Stimulated activated CD4-positive, alpha-beta T cell treated with anti-CD3 and anti-CD28 coated beads, Interleukin-2, amount 100 ng/mL, for 48 hours (primary cell): ENCODE measurements around the gene CELF1.

Experiments used
- DNase-seq, 2 donors: peaks; one replicate each; pipeline ENCODE4 v3.0.0-alpha.2; 2020

CELF1 gene

DNA sequence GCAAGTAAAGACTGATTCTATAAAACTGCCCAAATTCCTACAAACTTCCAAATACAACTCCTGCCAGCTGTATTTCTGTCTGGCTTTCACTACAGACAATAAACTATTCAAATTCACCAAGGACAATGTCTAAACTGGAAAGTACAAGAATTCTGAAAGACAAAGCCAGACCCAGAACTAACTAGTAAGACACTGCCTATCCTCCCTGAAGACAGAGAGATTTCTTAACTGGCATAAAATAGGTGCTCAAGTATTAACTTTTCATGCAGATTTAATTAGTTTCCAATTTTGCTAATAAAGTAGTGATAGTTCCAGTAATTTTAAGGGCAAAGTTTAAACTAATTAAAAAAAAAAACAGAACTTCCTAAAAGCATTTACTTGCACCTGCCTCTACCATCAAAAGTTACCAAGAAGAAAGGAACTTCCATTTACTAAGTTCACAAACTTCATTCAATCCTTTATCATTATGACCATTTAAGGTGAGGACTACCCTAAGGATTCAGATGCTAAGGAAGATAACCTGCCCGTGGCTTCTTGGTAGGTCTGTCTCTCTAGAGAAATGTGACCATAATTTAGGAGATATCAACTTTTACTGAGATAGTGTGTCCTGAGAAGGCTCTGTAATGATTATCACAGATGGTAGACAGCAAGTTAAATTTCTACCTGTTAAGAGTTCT is 45.2 kb downstream of the CELF1 start:
- DNase-seq = no peak

DNA sequence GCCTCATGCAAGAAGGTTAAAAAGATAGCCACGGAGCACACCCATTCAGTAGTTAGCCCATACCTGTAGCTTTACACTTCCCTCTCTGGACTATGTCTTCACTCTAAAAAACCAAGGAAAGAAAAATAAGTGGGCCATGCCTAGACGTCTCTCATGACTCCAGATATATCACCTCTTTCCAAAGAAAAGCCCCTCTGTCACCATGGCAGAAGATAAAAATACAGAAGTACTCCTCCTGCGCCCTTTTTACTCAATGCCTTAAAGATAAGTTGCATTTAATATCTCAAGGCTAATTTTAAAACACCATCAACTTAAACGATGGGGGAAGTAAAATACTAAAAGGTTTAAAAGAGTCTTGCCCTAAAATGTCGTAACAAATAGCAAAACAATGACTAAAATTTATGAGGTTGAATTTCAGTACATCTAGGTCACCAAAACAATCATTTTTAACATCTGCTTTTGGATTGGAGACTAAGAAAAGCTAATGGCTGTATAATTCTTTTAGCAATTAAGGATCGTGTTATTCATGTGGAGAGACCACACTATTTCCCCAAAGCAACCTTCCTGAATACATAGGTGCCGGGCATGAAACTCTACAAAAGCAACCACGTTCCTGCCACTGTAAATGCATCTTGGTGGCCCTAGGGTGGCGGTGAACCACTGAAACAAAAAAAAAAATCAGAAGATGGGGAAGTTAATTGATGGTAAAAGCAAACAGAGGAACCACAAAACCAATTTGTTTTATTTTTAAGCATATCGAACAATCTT is 46.0 kb downstream of the CELF1 start:
- DNase-seq = no peak

DNA sequence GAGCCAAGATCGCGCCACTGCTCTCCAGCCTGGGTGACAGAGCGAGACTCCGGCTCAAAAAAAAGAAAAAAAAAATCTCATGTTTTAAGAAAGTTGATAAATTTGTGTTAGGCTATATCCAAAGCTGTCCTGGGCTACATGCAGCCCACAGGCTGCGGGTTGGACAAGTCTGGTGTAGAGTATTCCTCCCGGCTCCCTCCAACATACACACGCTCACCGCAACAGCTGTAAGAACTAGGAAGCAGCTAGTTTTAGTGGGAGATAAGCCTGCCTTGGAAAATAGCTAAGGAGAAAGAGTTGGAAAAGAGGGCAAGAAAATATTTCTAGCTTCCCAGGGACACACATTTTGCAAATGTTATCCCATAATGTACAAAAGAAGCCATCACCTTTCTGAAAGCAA is 46.6 kb downstream of the CELF1 start:
- no peak for DNase-seq

DNA sequence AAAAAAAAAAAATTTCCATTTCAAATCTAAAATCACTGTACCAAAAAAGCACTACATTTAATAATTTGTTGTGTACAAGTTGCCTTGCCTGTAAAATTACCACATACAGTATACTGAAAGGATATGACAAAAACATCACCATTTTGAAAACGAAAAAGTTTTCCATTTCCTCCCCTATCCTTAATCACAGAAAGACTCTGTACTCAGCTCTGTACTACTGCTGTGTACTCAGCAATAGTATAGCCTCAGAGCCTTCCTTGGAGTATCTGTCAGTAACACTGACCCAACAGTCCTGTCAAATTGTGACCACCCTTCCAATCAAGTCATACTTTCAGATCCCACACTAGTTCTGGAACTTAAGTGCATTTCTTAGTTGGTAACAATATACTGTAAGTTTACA is 48.0 kb downstream of the CELF1 start:
- no peak for DNase-seq

DNA sequence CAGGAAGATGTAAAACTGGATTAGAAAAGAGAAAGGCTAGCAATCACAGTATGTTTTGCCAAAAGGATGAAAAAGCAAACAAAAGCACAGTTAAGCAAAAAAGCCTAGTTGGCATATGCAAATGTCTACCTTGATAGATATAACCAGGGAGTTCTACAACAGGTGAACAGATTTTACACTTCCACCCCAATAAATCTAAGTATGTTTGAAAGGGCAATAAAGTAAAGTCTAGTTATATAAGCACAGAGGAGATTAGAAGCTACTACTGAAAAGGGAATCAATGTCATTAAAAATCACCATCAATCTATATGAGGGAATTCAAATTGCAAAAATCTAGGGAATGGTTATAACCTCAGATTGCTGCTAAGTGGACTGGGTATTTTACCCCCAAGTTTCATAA is 49.7 kb downstream of the CELF1 start:
- no peak for DNase-seq

DNA sequence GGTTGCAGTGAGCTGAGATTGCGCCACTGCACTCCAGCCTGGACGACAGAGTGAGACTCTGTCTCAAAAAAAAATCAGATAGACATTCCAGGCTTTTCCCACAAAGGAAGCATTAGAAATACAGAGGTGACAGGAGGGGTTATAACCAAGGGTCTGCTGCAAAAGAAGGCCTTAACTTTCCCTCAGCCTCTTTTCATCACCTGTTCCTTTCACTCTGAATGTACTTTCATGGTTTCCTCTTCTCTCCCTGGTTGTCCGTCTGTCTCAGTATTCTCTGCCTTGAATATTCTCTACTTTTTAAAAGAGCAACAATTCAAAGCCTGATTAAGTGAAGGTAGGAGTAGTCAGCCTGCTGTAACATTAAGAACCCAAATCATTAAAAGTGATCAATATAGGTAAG is 50.2 kb downstream of the CELF1 start:
- no peak for DNase-seq

DNA sequence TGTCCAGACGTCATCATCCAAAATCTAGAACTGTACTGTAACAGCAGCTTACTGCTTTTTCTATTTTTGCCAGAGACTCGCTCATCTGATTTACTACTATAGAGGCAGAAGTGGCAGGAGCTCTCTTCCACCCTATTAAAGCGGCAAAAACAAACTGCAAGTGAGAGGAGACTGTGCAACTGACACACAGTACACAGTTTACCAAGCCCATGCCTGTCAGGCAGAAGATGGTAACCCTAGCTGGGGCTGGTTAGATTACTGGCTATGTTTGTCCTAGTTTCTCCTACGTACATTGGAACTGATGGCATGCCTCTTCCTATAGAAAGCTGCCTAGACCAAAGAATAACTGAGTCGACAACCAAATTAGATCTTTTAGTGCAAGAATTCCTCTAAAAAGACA is 51.8 kb downstream of the CELF1 start:
- no peak for DNase-seq

DNA sequence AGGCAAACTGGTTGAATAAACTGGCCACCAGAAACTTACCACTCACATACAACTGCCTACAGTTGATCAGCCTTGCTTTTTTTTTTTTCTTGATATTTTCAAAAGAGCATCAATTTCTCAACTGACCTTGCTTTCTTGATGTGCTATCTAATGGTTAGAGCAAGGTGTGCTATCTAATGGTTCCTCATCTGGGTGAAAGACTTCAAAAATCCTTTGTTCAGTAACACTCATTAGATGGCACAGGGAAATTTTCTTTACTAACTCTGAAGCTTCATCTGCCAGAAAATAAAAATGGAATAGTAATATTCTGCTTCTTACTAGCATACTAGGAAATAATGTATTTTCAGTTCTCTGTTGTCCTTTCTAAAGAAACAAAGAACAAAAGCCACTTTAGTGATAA is 52.8 kb downstream of the CELF1 start:
- DNase-seq = no peak

DNA sequence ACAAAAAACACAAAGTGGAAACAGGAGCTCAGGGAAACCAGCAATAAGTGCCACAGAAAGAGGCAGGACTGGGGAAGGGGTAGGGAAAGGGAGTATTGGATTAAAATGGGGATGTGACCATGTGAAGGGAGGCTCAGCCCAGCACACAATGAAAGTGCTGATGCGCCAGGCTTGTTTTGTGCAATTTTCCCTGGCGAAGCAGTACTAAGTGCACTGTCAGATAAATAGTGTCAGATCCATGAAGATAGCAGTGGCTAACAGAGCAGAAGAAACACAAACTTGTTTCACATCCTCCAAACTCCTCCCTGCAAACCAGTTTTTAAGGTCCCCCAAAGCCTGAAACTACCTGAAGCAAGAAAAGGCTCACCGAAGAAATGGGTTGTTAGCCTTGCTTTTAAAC is 53.3 kb downstream of the CELF1 start:
- DNase-seq = no peak

DNA sequence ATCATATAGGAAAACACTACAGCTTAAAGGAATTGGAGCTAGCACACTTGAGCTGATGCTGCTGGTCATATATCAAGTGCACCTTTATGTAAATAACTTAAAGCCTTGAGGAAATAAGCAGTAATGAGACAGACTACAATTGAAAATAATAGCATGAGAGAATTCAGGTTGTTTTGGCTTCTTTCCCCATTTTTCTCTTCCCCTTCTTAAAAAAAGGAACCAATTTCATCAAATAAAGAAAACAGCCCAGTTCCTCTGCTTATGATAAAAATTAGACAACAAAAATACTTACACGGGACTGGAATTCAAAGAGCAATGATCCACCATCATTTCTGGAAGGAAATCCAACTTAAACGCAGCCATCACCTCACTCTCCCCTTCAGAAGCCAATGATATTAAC is 53.8 kb downstream of the CELF1 start:
- no peak for DNase-seq

DNA sequence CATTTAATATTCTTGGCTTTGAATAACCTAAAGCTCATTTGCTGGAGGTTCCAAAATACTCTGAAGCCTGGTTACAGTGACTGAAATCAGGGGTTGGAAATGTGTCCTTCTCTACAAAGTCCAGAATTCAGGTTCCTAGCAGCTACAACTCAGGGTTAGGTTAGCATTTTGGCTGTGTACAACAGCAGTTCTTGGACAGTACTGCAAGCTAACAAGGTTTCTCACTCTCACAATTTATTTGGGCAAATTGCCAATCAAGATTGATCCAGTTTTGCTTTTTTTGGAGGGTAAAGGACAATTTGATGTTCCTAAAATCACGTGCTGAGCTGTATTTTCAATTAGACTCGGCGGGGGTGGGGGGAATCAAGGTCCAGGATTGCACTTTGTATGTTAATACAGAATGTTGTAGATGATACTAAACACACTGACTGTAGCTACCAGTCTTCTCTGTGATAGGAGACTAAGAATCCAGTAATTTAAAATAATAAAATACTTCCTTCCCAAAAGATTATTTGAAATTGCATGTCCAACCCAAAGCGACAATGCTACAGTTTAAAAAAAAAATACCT is 54.3 kb downstream of the CELF1 start:
- no peak for DNase-seq

DNA sequence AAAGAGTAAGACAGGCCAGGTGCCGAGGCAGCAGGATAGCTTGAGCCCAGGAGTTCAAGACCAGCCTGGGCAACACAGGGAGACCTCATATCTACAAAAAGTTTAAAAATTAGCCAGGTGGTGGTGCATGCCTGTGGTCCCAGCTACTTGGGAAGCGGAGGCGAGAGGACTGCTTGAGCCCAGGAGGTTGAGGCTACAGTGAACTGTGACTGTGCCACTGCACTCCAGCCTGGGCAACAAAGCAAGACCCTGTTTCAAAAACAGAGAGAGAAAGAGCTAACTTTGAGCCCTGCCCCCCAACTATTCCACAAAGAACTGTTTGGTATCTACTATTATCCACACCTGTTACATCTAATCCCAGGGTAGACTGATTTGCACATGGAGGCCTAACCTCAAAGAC is 54.8 kb downstream of the CELF1 start:
- DNase-seq = no peak

DNA sequence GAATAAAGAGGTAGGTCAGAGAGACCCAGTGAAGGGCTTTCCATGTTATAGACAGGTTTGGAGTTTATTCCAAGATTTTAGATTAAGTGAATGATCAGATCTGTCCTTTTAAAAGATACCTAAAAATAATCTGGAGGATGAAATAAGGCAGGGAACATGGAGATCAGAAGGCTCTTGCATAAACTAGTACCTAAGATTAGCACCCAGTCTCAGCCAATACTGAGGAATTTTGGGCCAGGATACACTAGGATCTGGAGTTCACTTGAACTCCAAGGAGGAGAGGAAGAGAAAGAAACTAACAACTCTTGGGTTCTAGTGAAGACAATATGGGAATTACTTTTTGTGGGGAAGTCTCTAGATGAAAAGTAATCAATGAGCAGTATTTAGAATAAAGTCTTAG is 56.1 kb downstream of the CELF1 start:
- DNase-seq = no peak

DNA sequence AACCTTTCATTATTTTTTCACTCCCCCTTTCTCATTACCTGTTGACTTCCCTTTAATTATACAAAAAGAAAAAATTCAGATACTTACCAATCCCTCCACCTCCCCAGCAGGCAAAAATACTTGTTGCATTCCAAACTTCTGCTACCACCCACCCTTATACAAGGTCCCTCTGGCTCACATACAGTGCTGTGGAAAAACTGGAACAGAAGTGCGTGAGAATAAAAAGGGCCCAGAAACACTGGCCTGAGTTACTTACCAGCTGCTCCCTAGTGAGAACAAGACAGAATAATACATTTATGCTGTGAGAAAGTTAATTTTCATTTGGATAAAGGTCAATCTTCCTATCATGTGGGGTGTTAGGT is 57.1 kb downstream of the CELF1 start:
- DNase-seq = no peak

DNA sequence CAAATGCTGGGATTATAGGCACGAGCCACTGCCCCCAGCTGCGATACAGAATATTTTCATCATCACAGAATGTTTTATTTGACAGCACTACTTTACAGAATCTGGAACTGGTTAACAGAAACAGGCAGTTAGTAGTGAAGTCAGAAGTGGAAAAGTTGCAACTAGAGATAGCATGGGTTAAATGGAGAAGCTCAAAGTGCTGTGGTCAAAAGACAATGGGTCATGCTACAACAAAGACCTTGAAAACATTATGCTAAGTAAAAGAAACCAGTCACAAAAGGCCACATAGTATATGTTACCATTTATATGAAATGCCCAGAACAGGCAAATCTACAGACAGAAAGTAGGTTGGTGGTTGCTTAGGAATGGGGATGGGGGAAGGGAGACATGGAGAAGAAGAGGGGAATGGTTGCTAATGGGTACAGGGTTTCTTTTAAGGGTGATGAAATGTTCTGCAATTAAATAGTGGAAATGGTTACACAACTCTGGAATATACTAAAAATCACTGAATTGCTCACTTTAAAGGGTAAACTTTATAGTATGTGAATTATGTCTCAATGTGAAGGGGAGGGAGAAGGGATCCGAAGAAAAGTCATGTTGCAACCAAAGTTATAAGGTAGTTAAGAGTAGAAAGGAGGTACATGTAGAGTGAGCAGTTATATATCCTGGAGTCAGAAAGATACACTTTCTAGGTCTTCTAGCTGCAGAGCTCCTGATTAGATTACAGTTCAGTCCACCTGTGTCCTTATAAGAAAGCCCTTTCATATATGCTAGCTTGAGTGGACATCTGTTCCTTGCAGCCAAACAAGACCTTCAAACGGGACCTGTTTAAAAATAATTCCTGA is 57.7 kb downstream of the CELF1 start:
- no peak for DNase-seq

DNA sequence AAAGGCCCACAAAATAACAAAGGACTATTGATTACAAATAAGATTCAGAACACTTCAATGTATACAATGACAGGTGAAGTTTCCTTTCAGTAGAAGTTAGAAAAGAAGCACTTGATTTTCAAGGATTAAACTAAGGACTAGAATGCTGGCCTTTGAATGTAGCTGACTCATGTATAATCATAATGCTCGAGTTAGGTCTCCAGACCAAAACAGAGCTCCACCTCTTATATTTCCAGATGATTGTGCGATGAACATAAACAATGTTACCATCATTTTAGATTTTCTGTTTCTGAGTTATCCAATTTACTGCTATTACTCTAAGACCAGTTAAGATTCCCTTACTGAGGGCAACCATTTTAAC is 63.6 kb downstream of the CELF1 start:
- DNase-seq = no peak

DNA sequence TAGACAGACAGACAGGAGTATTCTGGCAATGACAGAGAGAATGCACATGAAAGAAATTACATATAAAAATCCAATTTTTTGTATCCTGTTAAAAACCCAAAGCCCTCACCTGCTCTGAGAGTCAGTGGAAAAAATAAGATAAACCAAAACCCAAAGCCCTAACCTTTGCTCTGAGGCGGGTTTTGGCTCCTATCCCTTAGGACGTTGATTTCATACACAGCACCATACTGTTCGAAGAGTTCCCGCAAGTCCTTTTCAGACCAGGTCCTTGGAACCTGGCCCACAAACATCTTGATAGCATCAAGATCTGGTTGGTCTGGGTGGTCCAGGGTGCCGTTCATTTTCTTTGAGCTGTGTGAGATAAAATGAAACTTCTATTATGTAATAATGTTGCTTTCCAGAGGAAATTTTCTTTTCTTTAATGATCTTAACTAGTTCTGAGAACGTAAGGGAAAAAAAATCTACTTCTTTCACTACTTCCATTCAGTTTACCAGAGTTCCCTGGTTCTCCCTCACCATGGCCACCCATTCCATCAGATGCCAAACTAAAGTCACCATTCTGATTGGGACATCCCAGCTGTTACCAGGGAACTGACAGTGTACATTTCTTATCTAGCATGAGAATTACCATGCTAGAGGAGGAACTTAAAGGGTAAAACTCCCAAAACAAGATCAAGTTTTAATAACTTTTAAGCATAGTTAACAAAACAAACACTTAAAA is 64.1 kb downstream of the CELF1 start:
- DNase-seq = no peak

DNA sequence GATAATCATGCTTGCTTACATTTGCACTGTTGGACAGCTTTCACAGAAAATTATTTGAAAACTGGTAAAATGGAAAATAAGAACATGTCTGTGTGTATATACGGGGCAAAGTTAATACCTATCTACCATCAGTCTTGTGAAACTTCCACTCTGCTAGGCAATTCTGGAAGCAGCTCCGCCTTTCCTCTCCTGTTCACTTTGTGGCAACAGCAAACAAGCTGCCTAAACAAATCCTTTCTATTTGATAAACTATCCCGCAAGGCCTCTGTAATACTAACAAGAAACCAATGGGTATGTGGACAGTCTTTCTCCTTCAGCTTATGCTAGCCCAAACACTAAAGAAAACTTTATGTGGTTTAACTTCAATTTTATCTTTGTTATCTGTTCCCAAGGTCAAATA is 64.8 kb downstream of the CELF1 start:
- no peak for DNase-seq

DNA sequence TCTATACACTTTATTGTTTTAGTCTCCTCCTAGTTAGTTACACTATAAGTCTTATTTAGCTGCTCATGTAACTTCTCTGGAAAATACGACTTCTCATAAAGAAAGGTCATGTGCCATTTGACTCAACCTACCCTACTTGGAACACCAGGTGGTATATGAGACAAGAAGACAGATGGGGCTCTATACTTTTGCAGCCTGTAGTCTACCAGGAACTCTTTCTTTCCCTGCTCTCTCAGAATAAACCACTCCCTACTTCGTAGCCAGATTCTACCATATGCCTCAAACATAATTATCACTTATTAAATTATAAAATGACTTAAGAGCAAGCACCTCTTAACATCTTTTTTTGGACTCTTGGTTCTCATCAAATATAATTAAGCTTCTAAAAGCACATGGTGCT is 65.5 kb downstream of the CELF1 start:
- DNase-seq = no peak

DNA sequence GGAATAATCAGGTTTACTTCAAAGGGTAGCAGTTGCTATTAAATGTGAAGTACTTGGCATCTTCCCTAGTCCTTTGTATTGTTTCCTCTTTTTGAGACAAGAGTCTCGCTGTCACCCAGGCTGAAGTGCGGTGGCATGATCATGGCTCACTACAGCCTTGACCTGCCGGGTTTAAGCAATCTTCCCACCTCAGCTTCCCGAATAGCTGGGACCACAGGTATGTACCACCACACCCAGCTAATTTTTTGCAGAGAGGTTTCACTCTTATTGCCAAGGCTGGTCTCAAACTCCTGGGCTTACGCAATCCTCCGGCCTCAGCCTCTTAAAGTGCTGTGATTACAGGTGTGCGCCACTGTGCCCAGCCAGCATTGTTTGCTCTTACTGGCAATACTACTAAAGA is 67.8 kb downstream of the CELF1 start:
- no peak for DNase-seq

DNA sequence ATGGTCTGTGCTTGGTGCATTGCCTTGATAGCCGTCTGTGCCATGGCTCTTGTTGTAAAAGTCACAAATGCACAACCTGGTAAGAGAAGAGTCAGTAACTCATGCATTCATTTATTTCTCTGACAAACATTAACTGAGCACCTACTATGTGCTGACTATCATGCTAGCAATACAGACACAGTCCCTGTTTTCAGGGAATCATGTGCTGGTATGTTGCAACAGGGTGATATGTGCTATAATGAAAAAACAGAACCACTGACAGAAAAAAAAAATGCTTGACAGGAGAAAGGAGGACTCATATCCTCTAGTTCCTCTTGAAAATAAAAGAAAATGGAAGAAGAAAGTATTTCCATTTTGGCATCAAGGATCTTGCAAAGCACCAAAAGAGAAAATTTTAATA is 69.5 kb downstream of the CELF1 start:
- DNase-seq = no peak

DNA sequence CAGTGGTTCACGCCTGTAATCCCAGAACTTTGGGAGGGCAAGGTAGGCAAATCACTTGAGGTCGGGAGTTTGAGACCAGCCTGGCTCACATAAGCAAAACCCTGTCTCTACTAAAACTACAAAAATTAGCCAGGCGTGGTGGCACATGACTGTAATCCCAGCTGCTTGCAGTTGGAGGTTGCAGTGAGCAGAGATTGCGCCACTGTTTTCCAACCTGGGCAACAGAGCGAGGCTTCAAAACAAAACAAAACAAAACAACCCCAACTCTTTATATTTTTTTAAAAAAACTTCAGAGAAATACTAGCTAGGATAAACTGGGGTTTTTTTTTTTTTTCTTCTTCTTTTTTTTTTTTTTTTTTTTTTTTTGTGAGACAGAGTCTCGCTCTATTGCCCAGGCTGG is 72.2 kb downstream of the CELF1 start:
- DNase-seq = no peak

DNA sequence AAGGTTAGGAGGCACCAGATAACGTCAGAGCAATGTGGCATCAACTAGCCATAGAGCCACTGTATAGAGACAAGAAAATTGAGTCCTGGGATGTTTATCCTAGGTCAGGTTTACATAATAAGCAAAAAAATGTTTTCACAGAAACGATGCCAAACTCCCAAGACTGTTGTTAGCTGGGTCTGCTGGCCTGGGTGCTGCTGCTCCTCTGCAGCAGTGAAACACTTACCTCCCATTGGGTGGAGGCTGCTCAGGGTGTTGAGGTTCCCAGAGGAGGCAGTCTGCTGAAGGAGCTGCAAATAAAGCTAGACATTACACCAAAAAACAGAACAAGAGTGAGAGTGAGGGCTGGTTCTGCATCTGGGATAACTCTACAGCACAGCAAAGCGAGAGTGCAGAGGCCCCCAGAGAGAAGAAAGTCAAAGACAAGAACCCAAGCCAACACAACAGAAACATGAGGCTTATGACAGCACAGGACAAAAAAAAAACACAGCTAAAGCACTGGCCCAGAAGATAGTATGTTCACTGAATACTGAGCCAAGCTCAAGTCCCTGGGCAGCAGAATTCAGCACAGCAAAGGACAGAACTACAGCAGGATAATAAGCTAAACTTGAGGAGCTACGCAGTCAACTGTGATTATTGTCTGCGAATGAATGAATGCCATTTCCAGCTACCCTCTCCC is 74.1 kb downstream of the CELF1 start:
- no peak for DNase-seq
